ENCODE results near the gene SIVA1.

GRCh38 chr14:104797115-104798044 is 44.4 kb downstream of the SIVA1 start:
- TF ChIP-seq MAX (CRISPR knock-in tag; IDR thresholded peaks at IDR 0.05) (no peak), CTCF (IDR thresholded peaks at IDR 0.05) (no peak), USF2 (CRISPR knock-in tag; IDR thresholded peaks at IDR 0.05) (no peak), E2F4 (CRISPR knock-in tag; IDR thresholded peaks at IDR 0.05; ENCODE audit: borderline replicate concordance, low read depth) (no peak), ZNF423 (CRISPR knock-in tag; IDR thresholded peaks at IDR 0.05) (no peak), ATF1 (CRISPR knock-in tag; IDR thresholded peaks at IDR 0.05) (no peak)
